ENCODE measurements around the gene TRIM14. TPM values are rescaled to one million over a fixed set of nuclear protein-coding genes. Genes with fewer than 3 reads are reported as not detected.

TRIM14 gene
- total and polyA plus RNA-seq, 2 of the 4 experiments (the other 2 are of a cell fraction), result 3.0 to 8.5 TPM

DNA sequence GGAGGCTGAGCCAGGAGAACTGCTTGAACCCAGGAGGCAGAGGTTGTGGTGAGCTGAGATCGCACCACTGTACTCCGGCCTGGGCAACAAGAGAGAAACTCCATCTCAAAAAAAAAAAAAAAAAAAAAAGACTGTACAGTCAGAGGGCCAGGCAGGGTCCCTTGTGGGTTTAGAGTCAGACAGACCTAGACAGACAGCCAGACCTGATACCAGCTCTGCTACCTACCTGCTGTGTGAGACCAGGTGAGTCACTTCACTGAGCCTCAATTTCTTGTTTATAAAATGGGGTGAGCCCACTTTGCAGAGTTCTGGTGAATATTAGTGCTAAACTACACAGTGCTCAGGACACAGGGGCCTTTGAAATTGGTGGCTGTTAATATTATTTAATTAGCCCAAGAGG is 19.7 kb downstream of the TRIM14 start:
- Histone ChIP-seq H3K9me1 (ENCODE audit: insufficient read depth, low read length) (no peaks in the 10 kb centered on the region; the same call in 1 of the 2 replicates), H2BK120ac (ENCODE audit: low read depth, low read length) (no peak overlapping the region), H3K4me2 (ENCODE audit: low read depth, low read length) (no peak overlapping the region), H2BK20ac (ENCODE audit: low read depth, low read length) (no peak overlapping the region), H2BK15ac (ENCODE audit: low read depth, low read length) (no peak overlapping the region), H4K5ac (ENCODE audit: low read depth, low read length) (no peak overlapping the region), H2AFZ (replicated peaks; ENCODE audit: low read length, poor library complexity) (no peak overlapping the region), H2AK9ac (replicated peaks; ENCODE audit: low read depth, low read length, poor library complexity) (no peak overlapping the region), H3K14ac (replicated peaks; ENCODE audit: low read depth, low read length) (no peak overlapping the region), H3K23ac (ENCODE audit: low read depth, low read length) (no peak overlapping the region), H3K9me3 (ENCODE audit: control insufficient read depth, insufficient read depth, low read length) (no peaks in the 10 kb centered on the region), H4K91ac (ENCODE audit: insufficient read depth, low read depth, low read length) (no peak overlapping the region), H3K36me3 (ENCODE audit: control insufficient read depth, insufficient read depth, low read length) (peaks cover 1% of the 10 kb centered on the region; the same call in 1 of the 2 replicates), H3K27me3 (ENCODE audit: control insufficient read depth, insufficient read depth, low read length) (no peaks in the 10 kb centered on the region), H3K56ac (ENCODE audit: extremely low read depth, insufficient read depth, low read length) (no peak overlapping the region), H3K9ac (ENCODE audit: low read depth, low read length) (no peak overlapping the region), H3K27ac (ENCODE audit: insufficient read depth, low read length) (no peak overlapping the region), H2AK5ac (ENCODE audit: low read depth, low read length) (no peak overlapping the region), H3K4me1 (ENCODE audit: control insufficient read depth, insufficient read depth, low read length) (no peaks in the 10 kb centered on the region), H3K4me3 (ENCODE audit: insufficient read depth, low read depth, low read length) (no peak overlapping the region), H3K4ac (ENCODE audit: low read depth, low read length) (no peak overlapping the region), H4K8ac (ENCODE audit: low read depth in 2 of 2, low read length in 2 of 2) (no peak overlapping the region), H3K79me1 (ENCODE audit: low read depth in 1 of 2, low read length in 2 of 2) (no peaks in the 10 kb centered on the region), H4K20me1 (ENCODE audit: insufficient read depth, low read length) (no peaks in the 10 kb centered on the region), H3K18ac (ENCODE audit: low read depth, low read length) (no peak overlapping the region), H2BK5ac (ENCODE audit: low read depth, low read length, poor library complexity, severe bottlenecking) (no peak overlapping the region)
- DNase-seq, result no peak
- no peak for ATAC-seq (ENCODE audit: low read depth)
- intact Hi-C loops (cut with micrococcal nuclease) (no loop called here), dilution Hi-C loops (cut with HindIII; ENCODE audit: low sequenced_read_pairs, unreplicated experiment) (no loop called here), in situ Hi-C loops (cut with MboI; ENCODE audit: low sequenced_read_pairs) (no loop called here)
- no CpG with 5 or more reads among the region's 2 CpGs for WGBS, 2 experiments (ENCODE audit: extremely low coverage in 2 of 2, insufficient read length in 1 of 2)
- ChIA-PET CTCF (interaction anchor here (1.5 kb wide), 1 partner anchor 10 kb away, joined by 3 read pairs; no protein-coding TSS in a partner anchor), POLR2A (ENCODE audit: unreplicated experiment) (no interaction called here)
- TF ChIP-seq RFX5 (IDR thresholded peaks at IDR 0.05; ENCODE audit: low read depth, low read length) (no peak), MAZ (IDR thresholded peaks at IDR 0.05; ENCODE audit: borderline replicate concordance, low read depth, low read length) (no peak), CHD1 (IDR thresholded peaks at IDR 0.05; ENCODE audit: low read depth, low read length) (no peak), POLR2A (IDR thresholded peaks at IDR 0.05; ENCODE audit: low read depth, low read length) (no peak), MXI1 (IDR thresholded peaks at IDR 0.05; ENCODE audit: borderline replicate concordance, low read depth, low read length) (no peak), BHLHE40 (IDR thresholded peaks at IDR 0.05; ENCODE audit: low read depth, low read length) (no peak), MAFK (IDR thresholded peaks at IDR 0.05; ENCODE audit: low read depth, low read length) (no peak), RAD21 (IDR thresholded peaks at IDR 0.05; ENCODE audit: low read length) (no peak), CEBPB (IDR thresholded peaks at IDR 0.05; ENCODE audit: low read depth, low read length) (no peak), SMC3 (IDR thresholded peaks at IDR 0.05; ENCODE audit: low read depth, low read length) (no peak), FOS (IDR thresholded peaks at IDR 0.05; ENCODE audit: low read depth, low read length) (no peak), NFE2L2 (IDR thresholded peaks at IDR 0.05; ENCODE audit: low read depth, low read length) (no peak), RCOR1 (IDR thresholded peaks at IDR 0.05; ENCODE audit: insufficient replicate concordance, low read length) (no peak)
- TF ChIP-seq, protein P1, sequence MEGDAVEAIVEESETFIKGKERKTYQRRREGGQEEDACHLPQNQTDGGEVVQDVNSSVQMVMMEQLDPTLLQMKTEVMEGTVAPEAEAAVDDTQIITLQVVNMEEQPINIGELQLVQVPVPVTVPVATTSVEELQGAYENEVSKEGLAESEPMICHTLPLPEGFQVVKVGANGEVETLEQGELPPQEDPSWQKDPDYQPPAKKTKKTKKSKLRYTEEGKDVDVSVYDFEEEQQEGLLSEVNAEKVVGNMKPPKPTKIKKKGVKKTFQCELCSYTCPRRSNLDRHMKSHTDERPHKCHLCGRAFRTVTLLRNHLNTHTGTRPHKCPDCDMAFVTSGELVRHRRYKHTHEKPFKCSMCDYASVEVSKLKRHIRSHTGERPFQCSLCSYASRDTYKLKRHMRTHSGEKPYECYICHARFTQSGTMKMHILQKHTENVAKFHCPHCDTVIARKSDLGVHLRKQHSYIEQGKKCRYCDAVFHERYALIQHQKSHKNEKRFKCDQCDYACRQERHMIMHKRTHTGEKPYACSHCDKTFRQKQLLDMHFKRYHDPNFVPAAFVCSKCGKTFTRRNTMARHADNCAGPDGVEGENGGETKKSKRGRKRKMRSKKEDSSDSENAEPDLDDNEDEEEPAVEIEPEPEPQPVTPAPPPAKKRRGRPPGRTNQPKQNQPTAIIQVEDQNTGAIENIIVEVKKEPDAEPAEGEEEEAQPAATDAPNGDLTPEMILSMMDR (conservative IDR thresholded peaks at IDR 0.05; ENCODE audit: low read depth, low read length), result no peak
- TF ChIP-seq, protein P2, sequence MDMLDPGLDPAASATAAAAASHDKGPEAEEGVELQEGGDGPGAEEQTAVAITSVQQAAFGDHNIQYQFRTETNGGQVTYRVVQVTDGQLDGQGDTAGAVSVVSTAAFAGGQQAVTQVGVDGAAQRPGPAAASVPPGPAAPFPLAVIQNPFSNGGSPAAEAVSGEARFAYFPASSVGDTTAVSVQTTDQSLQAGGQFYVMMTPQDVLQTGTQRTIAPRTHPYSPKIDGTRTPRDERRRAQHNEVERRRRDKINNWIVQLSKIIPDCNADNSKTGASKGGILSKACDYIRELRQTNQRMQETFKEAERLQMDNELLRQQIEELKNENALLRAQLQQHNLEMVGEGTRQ (IDR thresholded peaks at IDR 0.05; ENCODE audit: low read depth, low read length), result no peak
- TF ChIP-seq, protein P3, sequence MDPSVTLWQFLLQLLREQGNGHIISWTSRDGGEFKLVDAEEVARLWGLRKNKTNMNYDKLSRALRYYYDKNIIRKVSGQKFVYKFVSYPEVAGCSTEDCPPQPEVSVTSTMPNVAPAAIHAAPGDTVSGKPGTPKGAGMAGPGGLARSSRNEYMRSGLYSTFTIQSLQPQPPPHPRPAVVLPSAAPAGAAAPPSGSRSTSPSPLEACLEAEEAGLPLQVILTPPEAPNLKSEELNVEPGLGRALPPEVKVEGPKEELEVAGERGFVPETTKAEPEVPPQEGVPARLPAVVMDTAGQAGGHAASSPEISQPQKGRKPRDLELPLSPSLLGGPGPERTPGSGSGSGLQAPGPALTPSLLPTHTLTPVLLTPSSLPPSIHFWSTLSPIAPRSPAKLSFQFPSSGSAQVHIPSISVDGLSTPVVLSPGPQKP (IDR thresholded peaks at IDR 0.05; ENCODE audit: borderline replicate concordance, low read depth, low read length), result no peak
- BruUV-seq (replicated peaks), result no TSS peak

All from IMR-90 (cell line).